ENCODE measurements around the gene IL17RE.

DNA sequence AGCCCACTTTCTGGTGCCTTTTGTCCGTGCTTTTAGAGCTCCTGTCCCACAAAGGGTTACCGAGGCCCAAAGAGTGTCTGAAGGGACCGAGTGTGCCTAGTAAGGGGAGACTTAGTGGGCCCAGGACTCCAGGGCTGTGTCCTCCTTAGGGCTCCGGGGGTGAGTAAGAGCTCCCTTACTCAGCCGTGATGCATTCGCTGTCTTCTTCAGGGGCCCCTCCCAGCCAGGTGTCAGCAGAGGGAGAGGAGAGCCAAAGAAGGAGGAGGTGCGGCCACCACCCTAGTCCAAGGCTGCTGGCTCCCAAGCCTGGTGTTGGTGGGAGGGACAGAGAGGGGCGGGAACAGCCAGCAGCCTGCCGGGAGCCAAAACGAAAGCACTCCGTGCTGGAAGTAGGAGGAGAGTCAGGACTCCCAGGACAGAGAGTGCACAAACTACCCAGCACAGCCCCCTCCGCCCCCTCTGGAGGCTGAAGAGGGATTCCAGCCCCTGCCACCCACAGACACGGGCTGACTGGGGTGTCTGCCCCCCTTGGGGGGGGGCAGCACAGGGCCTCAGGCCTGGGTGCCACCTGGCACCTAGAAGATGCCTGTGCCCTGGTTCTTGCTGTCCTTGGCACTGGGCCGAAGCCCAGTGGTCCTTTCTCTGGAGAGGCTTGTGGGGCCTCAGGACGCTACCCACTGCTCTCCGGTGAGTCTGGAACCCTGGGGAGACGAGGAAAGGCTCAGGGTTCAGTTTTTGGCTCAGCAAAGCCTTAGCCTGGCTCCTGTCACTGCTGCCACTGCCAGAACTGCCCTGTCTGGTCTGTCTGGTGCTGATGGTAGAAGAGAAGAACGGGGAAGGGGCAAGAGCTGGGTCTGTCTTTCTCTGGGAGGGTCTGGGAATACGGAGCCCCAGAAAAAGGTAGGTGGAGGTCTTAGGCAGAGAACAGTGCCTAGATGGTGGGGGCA, 14.4 kb downstream of the IL17RE start, which contains the start of gene IL17RC:
- TF ChIP-seq POLR2AphosphoS5 (IDR thresholded peaks at IDR 0.05): peak; percentile 73
- TF ChIP-seq, protein P1, sequence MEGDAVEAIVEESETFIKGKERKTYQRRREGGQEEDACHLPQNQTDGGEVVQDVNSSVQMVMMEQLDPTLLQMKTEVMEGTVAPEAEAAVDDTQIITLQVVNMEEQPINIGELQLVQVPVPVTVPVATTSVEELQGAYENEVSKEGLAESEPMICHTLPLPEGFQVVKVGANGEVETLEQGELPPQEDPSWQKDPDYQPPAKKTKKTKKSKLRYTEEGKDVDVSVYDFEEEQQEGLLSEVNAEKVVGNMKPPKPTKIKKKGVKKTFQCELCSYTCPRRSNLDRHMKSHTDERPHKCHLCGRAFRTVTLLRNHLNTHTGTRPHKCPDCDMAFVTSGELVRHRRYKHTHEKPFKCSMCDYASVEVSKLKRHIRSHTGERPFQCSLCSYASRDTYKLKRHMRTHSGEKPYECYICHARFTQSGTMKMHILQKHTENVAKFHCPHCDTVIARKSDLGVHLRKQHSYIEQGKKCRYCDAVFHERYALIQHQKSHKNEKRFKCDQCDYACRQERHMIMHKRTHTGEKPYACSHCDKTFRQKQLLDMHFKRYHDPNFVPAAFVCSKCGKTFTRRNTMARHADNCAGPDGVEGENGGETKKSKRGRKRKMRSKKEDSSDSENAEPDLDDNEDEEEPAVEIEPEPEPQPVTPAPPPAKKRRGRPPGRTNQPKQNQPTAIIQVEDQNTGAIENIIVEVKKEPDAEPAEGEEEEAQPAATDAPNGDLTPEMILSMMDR (IDR thresholded peaks at IDR 0.05): peak in 1 of 4 experiments; percentile 24
- TF ChIP-seq POLR2A (IDR thresholded peaks at IDR 0.05): peak in 1 of 2 donors; percentile 42
- no peak for TF ChIP-seq EP300 (IDR thresholded peaks at IDR 0.05)
